WTC11 (cell line): ENCODE results near the gene SNAPC5.

Experiments
- ELF4 ChIP-seq: sonication (generic); formaldehyde crosslinking; IDR thresholded peaks from 2 replicates; pipeline ENCODE4 v1.8.1; 2022; ENCODE audit warnings: low read depth, mild to moderate bottlenecking, moderate library complexity, missing genetic modification reagents
- ESRRA ChIP-seq: sonication (generic); formaldehyde crosslinking; IDR thresholded peaks from 2 replicates; pipeline ENCODE4 v1.8.1; 2022; ENCODE audit warnings: mild to moderate bottlenecking, missing genetic modification reagents, borderline replicate concordance
- NFYB ChIP-seq: sonication (generic); formaldehyde crosslinking; conservative IDR thresholded peaks from 2 replicates; pipeline ENCODE4 v1.8.0; 2022; ENCODE audit warnings: low read depth, missing genetic modification reagents
- NR1H2 ChIP-seq: sonication (generic); formaldehyde crosslinking; IDR thresholded peaks from 2 replicates; pipeline ENCODE4 v1.9.0; 2021; ENCODE audit warnings: mild to moderate bottlenecking, moderate library complexity, missing genetic modification reagents
- NR3C1 ChIP-seq: sonication (generic); formaldehyde crosslinking; conservative IDR thresholded peaks from 2 replicates; pipeline ENCODE4 v1.8.1; 2023; ENCODE audit warnings: low read depth, mild to moderate bottlenecking, missing genetic modification reagents
- TF ChIP-seq, protein P1 (sequence below): fragments of 250-450 bp; sonication (Bioruptor Pico); IDR thresholded peaks from 2 replicates; pipeline ENCODE4 v2.1.2; 2022; ENCODE audit warnings: mild to moderate bottlenecking, moderate library complexity
- TF ChIP-seq, protein P2 (sequence below): fragments of 200-600 bp; IDR thresholded peaks from 2 replicates; pipeline ENCODE4 v1.8.0; 2022; ENCODE audit warnings: antibody characterized with exemption
- TF ChIP-seq, protein P3 (sequence below): sonication (generic); formaldehyde crosslinking; IDR thresholded peaks from 2 replicates; pipeline ENCODE4 v1.8.1; 2023; ENCODE audit warnings: mild to moderate bottlenecking, missing genetic modification reagents, moderate library complexity
- TF ChIP-seq, protein P4 (sequence below): sonication (generic); formaldehyde crosslinking; IDR thresholded peaks from 2 replicates; pipeline ENCODE4 v1.8.0; 2022; ENCODE audit warnings: mild to moderate bottlenecking, missing genetic modification reagents
- TF ChIP-seq, protein P5 (sequence below): sonication (generic); formaldehyde crosslinking; IDR thresholded peaks from 2 replicates; pipeline ENCODE4 v1.8.0; 2022; ENCODE audit warnings: mild to moderate bottlenecking, missing genetic modification reagents
- TF ChIP-seq, protein P6 (sequence below): sonication (generic); formaldehyde crosslinking; IDR thresholded peaks from 2 replicates; pipeline ENCODE4 v1.8.1; 2023; ENCODE audit warnings: mild to moderate bottlenecking, missing genetic modification reagents, borderline replicate concordance
- TF ChIP-seq, protein P7 (sequence below): sonication (generic); formaldehyde crosslinking; IDR thresholded peaks from 2 replicates; pipeline ENCODE4 v1.8.1; 2022; ENCODE audit warnings: missing genetic modification reagents, borderline replicate concordance

DNA sequence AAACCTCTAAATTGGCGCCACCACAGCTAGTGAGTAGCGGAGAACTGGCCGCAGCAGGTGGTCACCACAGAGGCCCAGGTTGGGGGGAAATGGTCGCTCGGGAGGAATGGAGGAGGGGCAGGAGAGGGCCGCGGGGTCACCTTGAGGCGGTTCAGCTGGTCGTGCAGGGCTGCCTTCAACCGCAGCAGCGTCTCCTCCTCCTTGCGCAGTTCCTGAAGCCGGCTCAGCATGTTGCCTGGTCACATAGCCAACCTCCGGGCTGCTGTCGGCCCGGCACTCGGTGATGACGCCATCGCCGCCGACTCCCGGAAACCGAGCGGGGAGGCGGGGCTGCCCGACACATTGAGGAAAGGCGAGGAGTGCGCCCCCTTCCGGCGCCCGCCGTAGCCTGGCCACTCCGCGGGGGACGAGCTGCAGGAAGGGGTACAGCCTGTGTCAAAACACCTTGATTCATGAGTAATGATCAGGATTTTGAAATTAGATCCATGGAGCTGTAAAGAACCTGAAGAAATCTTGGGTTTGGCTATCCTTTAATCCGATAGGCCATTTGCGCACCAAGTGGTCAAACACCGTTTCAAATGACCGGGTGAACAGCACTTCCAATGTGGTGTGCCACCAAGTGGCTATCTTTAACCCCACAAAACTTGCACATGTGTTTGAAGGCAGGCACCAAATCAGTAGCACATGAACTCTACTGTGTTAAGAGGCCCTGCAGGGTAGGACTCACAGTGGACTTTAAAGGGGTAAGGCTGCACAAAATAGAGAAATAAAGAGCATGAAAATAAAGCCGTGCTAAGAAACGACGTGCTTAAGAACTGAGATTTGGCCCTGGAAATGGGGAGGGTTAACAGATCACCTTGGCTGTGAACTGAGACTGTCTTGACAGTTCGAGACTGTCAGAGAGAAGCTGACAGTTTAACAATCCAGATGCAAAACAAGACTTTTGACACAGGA, at the start of gene SNAPC5:
- no peak for TF ChIP-seq NR1H2 (CRISPR knock-in tag)
- TF ChIP-seq, protein P1, sequence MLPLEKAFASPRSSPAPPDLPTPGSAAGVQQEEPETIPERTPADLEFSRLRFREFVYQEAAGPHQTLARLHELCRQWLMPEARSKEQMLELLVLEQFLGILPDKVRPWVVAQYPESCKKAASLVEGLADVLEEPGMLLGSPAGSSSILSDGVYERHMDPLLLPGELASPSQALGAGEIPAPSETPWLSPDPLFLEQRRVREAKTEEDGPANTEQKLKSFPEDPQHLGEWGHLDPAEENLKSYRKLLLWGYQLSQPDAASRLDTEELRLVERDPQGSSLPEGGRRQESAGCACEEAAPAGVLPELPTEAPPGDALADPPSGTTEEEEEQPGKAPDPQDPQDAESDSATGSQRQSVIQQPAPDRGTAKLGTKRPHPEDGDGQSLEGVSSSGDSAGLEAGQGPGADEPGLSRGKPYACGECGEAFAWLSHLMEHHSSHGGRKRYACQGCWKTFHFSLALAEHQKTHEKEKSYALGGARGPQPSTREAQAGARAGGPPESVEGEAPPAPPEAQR (CRISPR knock-in tag), result no peak
- TF ChIP-seq, protein P2, sequence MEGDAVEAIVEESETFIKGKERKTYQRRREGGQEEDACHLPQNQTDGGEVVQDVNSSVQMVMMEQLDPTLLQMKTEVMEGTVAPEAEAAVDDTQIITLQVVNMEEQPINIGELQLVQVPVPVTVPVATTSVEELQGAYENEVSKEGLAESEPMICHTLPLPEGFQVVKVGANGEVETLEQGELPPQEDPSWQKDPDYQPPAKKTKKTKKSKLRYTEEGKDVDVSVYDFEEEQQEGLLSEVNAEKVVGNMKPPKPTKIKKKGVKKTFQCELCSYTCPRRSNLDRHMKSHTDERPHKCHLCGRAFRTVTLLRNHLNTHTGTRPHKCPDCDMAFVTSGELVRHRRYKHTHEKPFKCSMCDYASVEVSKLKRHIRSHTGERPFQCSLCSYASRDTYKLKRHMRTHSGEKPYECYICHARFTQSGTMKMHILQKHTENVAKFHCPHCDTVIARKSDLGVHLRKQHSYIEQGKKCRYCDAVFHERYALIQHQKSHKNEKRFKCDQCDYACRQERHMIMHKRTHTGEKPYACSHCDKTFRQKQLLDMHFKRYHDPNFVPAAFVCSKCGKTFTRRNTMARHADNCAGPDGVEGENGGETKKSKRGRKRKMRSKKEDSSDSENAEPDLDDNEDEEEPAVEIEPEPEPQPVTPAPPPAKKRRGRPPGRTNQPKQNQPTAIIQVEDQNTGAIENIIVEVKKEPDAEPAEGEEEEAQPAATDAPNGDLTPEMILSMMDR, result peak; percentile 91
- no peak for TF ChIP-seq NR3C1
- TF ChIP-seq, protein P3, sequence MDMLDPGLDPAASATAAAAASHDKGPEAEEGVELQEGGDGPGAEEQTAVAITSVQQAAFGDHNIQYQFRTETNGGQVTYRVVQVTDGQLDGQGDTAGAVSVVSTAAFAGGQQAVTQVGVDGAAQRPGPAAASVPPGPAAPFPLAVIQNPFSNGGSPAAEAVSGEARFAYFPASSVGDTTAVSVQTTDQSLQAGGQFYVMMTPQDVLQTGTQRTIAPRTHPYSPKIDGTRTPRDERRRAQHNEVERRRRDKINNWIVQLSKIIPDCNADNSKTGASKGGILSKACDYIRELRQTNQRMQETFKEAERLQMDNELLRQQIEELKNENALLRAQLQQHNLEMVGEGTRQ (CRISPR knock-in tag), result peak; percentile 64
- no peak for TF ChIP-seq ELF4
- TF ChIP-seq, protein P4, sequence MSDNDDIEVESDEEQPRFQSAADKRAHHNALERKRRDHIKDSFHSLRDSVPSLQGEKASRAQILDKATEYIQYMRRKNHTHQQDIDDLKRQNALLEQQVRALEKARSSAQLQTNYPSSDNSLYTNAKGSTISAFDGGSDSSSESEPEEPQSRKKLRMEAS (CRISPR knock-in tag), result peak; percentile 81
- TF ChIP-seq, protein P5, sequence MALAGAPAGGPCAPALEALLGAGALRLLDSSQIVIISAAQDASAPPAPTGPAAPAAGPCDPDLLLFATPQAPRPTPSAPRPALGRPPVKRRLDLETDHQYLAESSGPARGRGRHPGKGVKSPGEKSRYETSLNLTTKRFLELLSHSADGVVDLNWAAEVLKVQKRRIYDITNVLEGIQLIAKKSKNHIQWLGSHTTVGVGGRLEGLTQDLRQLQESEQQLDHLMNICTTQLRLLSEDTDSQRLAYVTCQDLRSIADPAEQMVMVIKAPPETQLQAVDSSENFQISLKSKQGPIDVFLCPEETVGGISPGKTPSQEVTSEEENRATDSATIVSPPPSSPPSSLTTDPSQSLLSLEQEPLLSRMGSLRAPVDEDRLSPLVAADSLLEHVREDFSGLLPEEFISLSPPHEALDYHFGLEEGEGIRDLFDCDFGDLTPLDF (CRISPR knock-in tag), result no peak
- TF ChIP-seq ESRRA (CRISPR knock-in tag), result peak; percentile 100
- TF ChIP-seq, protein P6, sequence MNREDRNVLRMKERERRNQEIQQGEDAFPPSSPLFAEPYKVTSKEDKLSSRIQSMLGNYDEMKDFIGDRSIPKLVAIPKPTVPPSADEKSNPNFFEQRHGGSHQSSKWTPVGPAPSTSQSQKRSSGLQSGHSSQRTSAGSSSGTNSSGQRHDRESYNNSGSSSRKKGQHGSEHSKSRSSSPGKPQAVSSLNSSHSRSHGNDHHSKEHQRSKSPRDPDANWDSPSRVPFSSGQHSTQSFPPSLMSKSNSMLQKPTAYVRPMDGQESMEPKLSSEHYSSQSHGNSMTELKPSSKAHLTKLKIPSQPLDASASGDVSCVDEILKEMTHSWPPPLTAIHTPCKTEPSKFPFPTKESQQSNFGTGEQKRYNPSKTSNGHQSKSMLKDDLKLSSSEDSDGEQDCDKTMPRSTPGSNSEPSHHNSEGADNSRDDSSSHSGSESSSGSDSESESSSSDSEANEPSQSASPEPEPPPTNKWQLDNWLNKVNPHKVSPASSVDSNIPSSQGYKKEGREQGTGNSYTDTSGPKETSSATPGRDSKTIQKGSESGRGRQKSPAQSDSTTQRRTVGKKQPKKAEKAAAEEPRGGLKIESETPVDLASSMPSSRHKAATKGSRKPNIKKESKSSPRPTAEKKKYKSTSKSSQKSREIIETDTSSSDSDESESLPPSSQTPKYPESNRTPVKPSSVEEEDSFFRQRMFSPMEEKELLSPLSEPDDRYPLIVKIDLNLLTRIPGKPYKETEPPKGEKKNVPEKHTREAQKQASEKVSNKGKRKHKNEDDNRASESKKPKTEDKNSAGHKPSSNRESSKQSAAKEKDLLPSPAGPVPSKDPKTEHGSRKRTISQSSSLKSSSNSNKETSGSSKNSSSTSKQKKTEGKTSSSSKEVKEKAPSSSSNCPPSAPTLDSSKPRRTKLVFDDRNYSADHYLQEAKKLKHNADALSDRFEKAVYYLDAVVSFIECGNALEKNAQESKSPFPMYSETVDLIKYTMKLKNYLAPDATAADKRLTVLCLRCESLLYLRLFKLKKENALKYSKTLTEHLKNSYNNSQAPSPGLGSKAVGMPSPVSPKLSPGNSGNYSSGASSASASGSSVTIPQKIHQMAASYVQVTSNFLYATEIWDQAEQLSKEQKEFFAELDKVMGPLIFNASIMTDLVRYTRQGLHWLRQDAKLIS, result peak; percentile 93; the same call in 1 of the 2 replicates
- TF ChIP-seq NFYB (CRISPR knock-in tag), result no peak; the same call in 1 of the 2 replicates
- TF ChIP-seq, protein P7, sequence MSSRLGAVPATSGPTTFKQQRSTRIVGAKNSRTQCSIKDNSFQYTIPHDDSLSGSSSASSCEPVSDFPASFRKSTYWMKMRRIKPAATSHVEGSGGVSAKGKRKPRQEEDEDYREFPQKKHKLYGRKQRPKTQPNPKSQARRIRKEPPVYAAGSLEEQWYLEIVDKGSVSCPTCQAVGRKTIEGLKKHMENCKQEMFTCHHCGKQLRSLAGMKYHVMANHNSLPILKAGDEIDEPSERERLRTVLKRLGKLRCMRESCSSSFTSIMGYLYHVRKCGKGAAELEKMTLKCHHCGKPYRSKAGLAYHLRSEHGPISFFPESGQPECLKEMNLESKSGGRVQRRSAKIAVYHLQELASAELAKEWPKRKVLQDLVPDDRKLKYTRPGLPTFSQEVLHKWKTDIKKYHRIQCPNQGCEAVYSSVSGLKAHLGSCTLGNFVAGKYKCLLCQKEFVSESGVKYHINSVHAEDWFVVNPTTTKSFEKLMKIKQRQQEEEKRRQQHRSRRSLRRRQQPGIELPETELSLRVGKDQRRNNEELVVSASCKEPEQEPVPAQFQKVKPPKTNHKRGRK (CRISPR knock-in tag), result no peak
